Urothelium cell line (cell line): ENCODE results near the gene THEM4.

ENCODE experiments used
- DNase-seq: peaks from one replicate; pipeline ENCODE4 v3.0.0; 2011; ENCODE audit warnings: low spot score, mixed read lengths
- FAIRE-seq: peaks from 2 replicates; lab custom pipeline; 2011; peaks lifted over from hg19 to GRCh38; lab: Jason Lieb, UNC

The THEM4 gene

DNA sequence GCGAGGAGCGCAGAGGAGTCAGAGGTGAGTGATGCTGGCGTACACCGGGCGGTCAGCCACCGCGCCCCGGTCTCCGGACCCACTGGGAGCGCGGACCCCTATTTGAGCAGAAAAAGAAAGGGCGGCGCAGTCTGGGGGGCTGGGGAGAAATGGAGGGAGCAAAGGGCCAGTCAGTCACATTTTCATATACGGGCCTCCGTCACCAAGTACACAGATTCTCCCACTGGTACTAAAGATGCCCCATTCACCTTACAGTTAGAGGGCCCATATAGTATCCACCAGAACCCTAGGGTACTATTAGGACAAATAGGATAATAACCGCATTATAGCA lies 70.3 kb downstream of the THEM4 start:
- FAIRE-seq (no peak), DNase-seq (no peak)

DNA sequence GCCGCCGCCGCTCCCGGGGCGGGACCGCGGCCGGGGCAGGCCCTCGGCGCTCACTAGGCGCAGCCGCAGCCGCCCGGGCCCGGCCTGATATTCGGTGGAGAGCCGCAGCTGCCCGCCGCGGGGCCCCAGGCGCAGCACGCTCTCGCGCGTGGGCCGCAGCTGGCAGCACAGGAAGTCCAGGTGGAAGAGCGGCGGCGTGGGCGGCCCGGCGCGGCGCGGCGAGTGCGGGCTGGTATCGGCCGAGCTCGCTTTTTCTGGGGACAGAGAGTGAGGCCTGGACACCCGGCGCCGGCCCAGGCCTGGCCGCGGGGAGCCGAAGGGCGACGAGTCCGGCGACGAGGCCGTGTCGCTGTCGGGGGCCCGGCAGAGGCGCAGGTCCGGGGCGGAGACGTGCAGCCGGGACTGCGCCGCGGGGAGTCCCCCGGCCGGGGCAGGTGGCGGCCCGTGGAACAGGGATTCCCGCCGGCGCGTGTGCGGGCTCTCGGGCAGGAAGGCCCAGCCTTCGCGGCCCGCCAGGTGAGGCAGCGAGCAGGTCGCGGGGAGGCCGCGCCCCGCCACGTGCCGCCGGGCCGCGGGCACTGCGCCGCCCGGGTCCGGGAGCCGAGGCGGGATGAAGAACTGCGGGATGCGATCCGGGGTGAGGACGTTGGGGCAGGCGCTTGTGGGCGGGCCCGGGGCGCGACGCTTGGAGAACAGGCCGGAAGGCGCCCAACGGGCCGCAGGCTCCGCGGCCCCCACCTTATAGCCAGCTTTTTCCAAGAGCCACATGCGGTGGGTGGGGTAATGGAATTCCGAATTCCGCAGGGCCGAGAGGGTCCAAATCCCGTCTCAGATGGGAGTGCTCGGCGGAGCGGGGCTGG lies 70.9 kb downstream of the THEM4 start:
- DNase-seq (no peak), FAIRE-seq (no peak)

DNA sequence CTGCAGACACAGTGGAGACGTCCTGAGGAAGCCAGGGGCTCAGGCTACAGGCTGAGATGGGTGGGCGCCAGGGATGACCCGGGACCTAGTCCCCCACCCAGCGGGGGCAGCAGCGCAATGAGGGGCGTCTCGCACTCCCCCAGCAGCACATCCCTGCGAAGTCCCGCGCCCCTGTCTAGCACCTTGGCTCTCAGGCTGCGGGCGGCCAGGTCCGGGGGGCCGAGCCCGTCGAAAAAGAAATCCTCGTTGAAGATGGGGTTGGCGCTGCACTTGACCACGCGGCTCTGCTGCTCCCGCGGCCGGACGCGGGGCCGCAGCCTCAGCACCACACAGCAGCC lies 71.5 kb downstream of the THEM4 start:
- FAIRE-seq (no peak), DNase-seq (no peak)

DNA sequence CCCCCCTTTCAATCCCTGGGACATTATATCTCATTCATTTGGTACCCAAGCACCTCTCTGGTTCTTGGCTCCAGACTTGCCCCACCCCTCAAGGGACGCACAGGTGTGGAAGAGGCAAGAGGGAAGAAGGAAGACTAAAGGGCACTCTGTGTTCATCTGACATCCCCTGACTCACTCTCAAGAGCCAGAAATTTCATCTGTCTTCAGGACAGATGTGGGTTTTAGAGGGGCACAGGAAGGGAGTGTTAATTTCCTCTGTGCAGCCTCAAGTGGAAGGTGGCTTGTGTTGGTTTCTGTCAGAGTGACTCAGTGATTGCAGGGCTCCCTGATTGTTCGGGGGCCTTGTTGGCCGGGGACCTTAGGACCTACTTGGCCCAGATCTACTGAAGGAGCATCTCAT lies 72.1 kb downstream of the THEM4 start:
- FAIRE-seq (no peak), DNase-seq (no peak)

DNA sequence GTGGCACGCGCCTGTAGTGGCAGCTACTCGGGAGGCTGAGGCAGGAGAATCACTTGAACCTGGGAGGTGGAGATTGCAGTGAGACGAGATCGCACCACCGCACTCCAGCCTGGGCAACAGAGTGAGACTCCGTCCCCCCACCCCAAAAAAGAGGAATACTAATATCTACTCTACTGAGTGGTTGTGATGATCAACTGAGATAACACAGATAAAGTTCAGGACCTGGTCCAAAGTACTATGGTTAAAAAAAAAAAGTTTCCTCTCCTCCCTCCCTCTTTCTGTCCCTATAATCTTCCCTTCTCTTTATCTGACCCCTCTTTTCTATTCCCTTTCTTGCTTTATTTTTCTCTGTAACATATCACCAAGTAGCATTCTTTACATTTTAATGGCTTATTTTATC lies 73.7 kb downstream of the THEM4 start:
- FAIRE-seq, result no peak
- DNase-seq, result no peak

DNA sequence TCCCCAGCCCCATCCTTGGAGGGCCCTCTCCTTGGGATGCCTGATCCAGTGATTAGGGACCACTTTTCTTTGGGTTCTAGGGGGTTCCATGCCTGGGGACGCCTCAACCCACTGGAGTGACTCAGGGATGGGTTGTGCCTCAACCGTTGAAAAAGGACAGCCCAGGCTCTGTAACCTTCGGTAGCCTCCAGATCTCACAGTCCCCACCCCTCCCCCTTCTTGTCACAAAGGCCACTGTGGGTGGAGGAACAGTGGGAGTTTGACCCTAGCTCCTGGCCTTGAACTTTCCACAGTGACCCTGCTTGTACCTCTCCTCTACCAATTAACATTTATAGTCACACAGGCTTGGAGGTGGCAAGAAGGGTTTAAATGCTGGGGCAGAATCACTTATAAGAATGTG lies 75.1 kb downstream of the THEM4 start:
- DNase-seq, result no peak
- no peak for FAIRE-seq

DNA sequence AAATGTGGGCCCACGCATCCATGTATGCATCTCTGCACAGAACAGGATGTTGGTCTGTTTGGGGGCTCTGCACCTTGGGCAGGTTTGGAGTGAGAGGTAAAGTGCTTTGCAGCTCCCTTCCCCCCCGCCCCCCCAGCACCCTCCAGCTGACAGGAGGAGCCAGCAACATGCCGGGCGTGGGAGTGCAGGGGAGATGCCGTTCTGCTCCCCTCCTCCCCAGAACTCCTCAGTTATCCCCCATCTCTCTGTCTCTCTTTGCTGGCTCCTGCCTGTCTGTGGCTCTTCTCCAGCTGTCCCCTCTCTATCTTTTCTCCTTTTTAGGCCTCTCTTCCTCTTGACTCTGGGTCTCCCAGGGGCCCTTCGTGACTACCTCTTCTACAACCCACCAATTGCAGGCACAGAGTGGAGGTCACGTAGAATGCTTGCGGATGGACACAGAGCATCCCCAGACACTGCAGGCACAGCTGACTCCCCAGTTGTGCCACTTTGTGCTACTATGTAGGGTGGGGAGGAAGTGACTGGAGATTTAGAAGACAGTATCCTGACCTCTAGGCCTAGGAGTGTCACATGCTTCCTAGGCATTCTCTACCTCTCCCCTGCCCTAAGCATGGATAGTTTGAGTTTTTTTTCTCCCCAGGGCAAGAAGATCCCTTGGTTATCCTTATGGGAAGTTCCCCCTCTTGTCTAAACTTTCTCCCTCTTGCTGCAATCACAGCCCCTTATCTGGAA lies 76.0 kb downstream of the THEM4 start:
- no peak for FAIRE-seq
- DNase-seq, result no peak

DNA sequence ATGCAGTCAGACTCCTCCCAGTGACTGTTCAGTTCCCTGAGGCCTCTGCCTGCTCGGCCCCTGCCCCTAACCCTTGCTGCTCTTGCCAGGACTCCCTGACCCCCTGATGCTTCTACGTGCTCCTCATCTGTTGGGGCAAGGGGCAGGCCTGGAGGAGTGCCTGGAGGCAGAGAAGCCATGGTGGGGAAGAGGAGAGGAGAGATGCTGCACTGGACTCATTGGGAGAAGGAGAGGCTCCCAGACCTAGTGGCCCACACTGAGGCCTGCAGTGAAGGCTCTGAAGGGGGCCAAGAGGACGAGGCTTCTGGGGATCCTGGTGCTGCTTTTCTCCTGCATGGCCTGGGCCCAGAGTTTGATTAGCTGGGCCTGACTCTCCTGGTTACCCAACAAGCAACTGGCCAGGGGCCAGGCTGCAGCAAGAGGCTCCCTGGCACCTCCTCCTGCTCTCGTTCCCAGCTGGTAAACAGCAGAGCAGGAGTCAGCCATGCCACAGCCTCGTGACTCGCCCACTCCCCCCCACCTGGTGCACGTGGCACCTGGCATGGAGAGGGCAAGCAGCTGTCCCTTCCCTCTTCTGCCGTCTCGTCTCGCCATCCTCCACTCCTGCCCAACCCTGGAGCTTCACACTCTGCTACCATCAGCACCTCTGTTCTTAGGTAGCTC lies 76.9 kb downstream of the THEM4 start:
- no peak for FAIRE-seq
- DNase-seq, result peak; percentile 44

DNA sequence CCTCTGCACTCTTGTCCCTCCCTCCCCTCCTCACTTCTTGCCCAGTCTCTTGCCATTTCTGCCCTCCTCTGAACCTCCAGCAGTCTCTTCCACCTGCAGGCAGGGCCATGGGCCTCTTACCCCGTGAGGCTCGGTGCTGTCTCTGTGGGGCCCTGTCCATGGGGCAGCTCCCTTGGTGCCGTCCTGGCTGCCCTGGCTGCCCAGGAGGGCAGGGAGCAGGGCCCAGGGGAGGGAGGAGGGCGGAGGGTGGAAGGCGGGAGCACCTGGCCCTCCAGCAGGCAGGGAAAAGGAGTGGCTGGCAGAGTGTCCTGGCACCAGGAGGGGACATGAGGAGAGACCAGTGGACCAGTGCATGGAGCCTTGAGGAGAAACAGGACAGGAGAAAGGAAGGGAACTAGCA lies 77.7 kb downstream of the THEM4 start, which contains the start of gene RORC:
Gene RORC, minus strand, starts transcription at position 198 of the 400 bp plus-strand sequence. Its CDS starts 38 bp downstream, at position 160.
- no peak for DNase-seq
- FAIRE-seq, result no peak

DNA sequence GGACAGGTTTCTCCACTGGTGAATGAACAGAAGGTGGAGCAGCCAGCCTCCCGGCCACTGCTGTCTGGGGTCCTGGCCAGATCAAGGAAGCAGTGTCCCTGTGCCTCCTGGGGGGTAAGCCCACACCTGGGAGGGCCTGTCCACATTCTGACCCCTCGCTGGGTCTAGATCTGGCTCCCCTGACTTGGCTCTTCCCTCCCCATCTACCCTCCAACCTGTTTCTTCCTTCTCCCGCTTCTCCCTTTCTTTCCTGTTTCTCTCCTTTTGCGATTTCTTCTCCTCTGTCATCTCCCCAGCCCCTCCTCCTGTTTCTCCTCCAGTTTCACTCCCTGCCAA lies 78.1 kb downstream of the THEM4 start:
- FAIRE-seq, result no peak
- DNase-seq, result no peak

DNA sequence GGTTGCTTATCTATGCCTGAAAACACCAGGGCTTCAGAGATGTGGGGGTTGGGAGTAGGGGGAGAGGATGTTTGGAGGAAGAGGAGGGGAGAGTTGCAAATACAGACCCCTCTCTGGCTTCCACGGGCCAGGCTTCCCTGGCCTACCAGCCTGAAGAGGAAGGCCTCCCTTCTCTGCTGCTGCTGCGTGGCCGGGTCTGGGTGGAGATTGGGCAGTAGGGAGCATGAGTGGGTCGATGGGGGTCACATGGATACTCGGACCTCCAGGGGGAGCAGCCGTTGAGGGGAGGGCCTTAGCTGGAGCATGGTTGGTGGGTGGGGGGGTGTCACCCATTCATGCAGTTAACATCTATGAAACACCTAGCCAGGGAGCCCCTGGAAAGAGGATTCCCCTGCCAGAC lies 79.3 kb downstream of the THEM4 start:
- no peak for DNase-seq
- FAIRE-seq, result no peak

DNA sequence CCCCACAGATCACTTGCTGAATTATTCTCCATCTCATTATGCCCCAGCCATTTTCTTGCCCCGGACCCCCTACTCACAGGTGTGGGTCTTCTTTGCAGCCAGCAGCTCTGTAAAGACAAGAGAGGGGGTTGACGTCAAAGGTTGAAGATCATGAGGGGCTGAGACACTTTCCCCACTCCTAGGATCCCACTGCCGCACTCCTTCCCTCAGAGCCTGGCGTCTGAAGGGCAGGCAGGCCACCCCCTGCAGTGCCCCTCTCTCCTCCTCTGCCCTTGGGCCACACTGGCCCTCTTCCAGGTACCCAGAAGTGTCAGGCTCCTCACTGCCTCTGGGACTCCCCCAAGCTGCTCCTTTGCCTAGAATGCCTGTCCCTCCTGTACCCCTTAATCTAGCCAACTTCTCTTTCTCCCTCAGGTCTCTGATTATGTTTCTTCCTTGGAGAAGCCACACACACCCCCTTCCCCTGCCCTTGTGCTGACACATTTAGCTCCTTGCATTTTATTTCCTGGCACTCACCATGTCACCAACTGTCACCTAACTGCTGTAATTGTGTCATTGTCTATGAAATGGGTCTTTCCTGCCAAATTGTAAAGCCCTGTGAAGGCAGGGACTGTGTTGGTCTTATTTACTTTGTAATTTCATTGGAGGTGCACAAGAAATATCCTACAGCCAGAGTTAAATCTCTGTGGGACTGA lies 79.8 kb downstream of the THEM4 start:
- DNase-seq (no peak), FAIRE-seq (no peak)

DNA sequence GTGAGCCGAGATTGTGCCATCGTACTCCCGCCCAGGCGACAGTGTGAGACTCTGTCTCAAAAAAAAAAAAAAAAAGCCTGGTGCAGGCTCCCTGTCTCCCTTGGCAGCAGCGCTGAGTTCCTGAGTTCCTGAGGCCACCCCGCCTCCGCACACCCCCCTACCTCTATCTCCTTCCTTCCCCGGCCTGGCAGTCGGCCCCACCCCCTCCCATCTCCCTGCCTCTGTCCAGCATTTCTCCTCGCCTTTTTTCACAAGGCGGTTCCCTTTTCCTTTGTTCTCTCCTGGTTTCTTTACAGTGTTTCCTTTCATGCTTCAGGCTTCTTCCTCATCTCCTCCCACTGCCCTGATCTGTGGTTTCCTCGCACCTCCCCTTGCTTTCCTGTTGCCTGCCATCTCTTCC lies 80.4 kb downstream of the THEM4 start:
- DNase-seq, result peak; percentile 88

DNA sequence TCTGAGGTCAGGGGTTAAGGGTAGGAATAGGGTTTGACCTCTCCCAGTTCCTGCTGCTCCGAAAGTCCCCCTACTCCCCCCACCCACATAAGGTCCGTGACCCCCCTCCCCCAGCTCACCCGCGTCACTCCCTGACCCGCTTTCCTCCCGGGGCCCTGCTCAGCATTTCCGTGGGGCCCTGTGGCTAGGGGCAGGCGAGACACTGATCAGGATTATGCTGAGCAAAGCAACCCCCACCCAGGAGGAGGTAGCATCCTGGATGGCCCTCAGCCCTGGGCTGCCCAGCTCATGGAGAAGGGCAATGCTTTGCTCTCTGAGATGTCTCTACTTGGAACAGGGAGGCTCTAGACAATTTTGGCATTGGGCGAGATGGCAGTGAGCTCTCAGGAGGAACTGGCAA lies 81.5 kb downstream of the THEM4 start:
- FAIRE-seq, result no peak
- no peak for DNase-seq

More for the DNA sequence above, 80.4 kb downstream of the THEM4 start:
- no peak for FAIRE-seq

DNA sequence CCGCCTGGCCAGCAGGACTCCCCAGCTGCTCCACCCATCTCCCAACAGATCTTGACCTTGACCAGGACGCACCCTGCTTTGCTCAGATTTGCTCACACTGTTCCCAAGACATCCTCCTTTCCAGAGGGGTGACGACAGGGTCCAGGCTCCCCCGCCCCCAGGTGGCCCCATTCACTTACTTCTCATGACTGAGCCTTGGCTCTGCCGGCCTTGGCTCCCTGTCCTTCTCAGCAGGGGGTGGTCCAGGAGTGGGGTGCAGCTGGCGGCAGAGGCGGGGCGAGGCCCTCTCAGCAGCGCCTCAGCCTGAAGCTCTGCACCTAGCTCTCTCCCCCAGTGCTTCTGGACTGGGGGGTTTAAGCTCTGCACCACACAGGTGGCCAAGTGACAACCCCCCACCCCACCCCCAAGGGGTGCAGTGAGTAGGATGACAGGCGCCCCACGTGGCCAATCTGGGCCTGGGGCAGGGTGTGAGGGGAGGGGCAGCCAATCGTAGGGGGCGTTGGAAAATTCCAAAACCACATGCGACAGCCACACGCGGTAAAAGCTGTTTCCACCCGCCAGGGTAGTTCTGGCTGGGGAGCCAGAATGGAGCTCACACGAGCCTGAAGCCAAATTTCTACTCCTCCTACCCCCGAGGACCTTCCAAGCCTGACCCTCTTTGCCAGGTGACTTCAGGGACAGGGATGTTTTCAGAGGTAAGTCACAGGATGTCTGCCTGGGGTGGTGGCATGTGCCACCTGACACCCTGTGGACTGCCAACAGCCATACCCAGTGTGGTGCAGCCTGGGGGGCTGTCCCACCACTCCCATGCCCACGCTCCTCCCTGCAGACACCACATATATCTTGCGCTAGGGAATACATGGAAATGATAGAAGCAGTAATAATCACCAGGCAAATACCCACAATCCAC lies 83.3 kb downstream of the THEM4 start:
- FAIRE-seq (no peak), DNase-seq (no peak)

DNA sequence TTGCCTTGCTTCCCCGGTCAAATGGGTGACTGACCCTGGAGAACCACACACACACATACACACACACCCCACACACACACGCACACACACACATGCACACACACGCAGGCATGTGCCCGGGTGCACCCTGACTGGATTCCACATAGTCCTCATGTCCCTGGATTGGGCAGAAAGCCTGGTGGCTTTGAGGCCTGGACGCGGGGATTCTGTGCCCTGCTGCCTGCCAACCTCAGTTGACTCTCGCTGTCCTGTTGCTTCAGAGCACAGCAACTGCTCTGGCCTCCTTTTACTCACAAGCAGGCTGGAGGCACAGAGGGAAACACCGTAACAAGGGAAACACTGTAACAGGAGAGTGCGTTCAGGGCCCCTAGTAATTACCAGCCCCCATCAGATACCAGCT lies 84.1 kb downstream of the THEM4 start:
- FAIRE-seq, result no peak

More for the DNA sequence above, 84.1 kb downstream of the THEM4 start:
- DNase-seq, result no peak
